Measurements from ENCODE around the gene SPEN.
"Not testable (repeated sequence)": the region's sequence is repeated elsewhere in the genome, so short reads cannot be mapped to it uniquely, and the experiment has no call there.

SPEN gene

GRCh38 chr1:15834406-15835204, 12.9 kb upstream of the SPEN start:
- peak; percentile 75 for DNase-seq (ENCODE audit: low spot score)

GRCh38 chr1:15835205-15835740, 12.2 kb upstream of the SPEN start:
- DNase-seq (ENCODE audit: low spot score) = no peak

- peak; percentile 87 for DNase-seq (ENCODE audit: low spot score)
Measured at GRCh38 chr1:15835741-15836510, 11.6 kb upstream of the SPEN start.

GRCh38 chr1:15836511-15836771, 11.1 kb upstream of the SPEN start:
- DNase-seq (ENCODE audit: low spot score) = not testable (repeated sequence)

GRCh38 chr1:15836772-15837669, 10.5 kb upstream of the SPEN start:
- no peak for DNase-seq (ENCODE audit: low spot score)

- DNase-seq (ENCODE audit: low spot score) = no peak
Measured at GRCh38 chr1:15837931-15838330, 9.6 kb upstream of the SPEN start.

GRCh38 chr1:15838721-15839120, 8.8 kb upstream of the SPEN start:
- no peak for DNase-seq (ENCODE audit: low spot score)

GRCh38 chr1:15843826-15844572, 3.5 kb upstream of the SPEN start:
- no peak for DNase-seq (ENCODE audit: low spot score)

- not testable (repeated sequence) for DNase-seq (ENCODE audit: low spot score)
Measured at GRCh38 chr1:15846056-15846455, 1.5 kb upstream of the SPEN start.

GRCh38 chr1:15847893-15848142, 311 bp downstream of the SPEN start:
- DNase-seq (ENCODE audit: low spot score) = no peak

- DNase-seq (ENCODE audit: low spot score) = no peak
Measured at GRCh38 chr1:15848143-15848928, 829 bp downstream of the SPEN start.

GRCh38 chr1:15848929-15849774, 1.6 kb downstream of the SPEN start:
- DNase-seq (ENCODE audit: low spot score) = no peak

GRCh38 chr1:15849775-15850324, 2.3 kb downstream of the SPEN start:
- no peak for DNase-seq (ENCODE audit: low spot score)

- DNase-seq (ENCODE audit: low spot score) = no peak
Measured at GRCh38 chr1:15850471-15851001, 3.0 kb downstream of the SPEN start.

- no peak for DNase-seq (ENCODE audit: low spot score)
Measured at GRCh38 chr1:15851210-15852035, 3.9 kb downstream of the SPEN start.

- DNase-seq (ENCODE audit: low spot score) = no peak
Measured at GRCh38 chr1:15852036-15852827, 4.7 kb downstream of the SPEN start.

GRCh38 chr1:15852828-15853302, 5.4 kb downstream of the SPEN start:
- DNase-seq (ENCODE audit: low spot score) = no peak

GRCh38 chr1:15856888-15857287, 9.4 kb downstream of the SPEN start:
- DNase-seq (ENCODE audit: low spot score) = no peak
